ENCODE results near the gene UBE2E2.

GRCh38 chr3:23244324-23245041 is 41.4 kb downstream of the UBE2E2 start:
- TF ChIP-seq, protein P1, sequence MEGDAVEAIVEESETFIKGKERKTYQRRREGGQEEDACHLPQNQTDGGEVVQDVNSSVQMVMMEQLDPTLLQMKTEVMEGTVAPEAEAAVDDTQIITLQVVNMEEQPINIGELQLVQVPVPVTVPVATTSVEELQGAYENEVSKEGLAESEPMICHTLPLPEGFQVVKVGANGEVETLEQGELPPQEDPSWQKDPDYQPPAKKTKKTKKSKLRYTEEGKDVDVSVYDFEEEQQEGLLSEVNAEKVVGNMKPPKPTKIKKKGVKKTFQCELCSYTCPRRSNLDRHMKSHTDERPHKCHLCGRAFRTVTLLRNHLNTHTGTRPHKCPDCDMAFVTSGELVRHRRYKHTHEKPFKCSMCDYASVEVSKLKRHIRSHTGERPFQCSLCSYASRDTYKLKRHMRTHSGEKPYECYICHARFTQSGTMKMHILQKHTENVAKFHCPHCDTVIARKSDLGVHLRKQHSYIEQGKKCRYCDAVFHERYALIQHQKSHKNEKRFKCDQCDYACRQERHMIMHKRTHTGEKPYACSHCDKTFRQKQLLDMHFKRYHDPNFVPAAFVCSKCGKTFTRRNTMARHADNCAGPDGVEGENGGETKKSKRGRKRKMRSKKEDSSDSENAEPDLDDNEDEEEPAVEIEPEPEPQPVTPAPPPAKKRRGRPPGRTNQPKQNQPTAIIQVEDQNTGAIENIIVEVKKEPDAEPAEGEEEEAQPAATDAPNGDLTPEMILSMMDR (IDR thresholded peaks at IDR 0.05), result no peak
- TF ChIP-seq POLR2A (IDR thresholded peaks at IDR 0.05), result no peak

All from ovary (tissue), 3 donors.